ENCODE measurements around the gene FSD2.

Gene FSD2

GRCh38 chr15:82812994-82813393, 7.1 kb upstream of the FSD2 start:
- H3K4me3 ChIP-seq (ENCODE audit: low read depth, low read length), result no peak overlapping the region
- TF ChIP-seq CTCF (IDR thresholded peaks at IDR 0.05; ENCODE audit: borderline replicate concordance, insufficient read depth, low read depth, low read length), result no peak

GRCh38 chr15:82810890-82811426, 5.1 kb upstream of the FSD2 start:
- H3K4me3 ChIP-seq (ENCODE audit: low read depth, low read length), result peak overlapping the region; percentile 94
- TF ChIP-seq CTCF (IDR thresholded peaks at IDR 0.05; ENCODE audit: borderline replicate concordance, insufficient read depth, low read depth, low read length), result no peak

- no peak for TF ChIP-seq CTCF (IDR thresholded peaks at IDR 0.05; ENCODE audit: borderline replicate concordance, insufficient read depth, low read depth, low read length)
- H3K4me3 ChIP-seq (ENCODE audit: low read depth, low read length), result peak overlapping the region; percentile 94
Measured at GRCh38 chr15:82810061-82810889, 4.4 kb upstream of the FSD2 start.

GRCh38 chr15:82809308-82810060, 3.6 kb upstream of the FSD2 start, which contains the start of gene WHAMM:
TSS of gene WHAMM (plus strand) at chr15:82809628. CDS start at chr15:82809727, 99 bp downstream.
- peak within 1 kb of the TSS; percentile 94 for H3K4me3 ChIP-seq (ENCODE audit: low read depth, low read length)
- peak; percentile 29; the same call in 1 of the 2 replicates for TF ChIP-seq CTCF (IDR thresholded peaks at IDR 0.05; ENCODE audit: borderline replicate concordance, insufficient read depth, low read depth, low read length)

- no peak overlapping the region for H3K4me3 ChIP-seq (ENCODE audit: low read depth, low read length)
- no peak for TF ChIP-seq CTCF (IDR thresholded peaks at IDR 0.05; ENCODE audit: borderline replicate concordance, insufficient read depth, low read depth, low read length)
Measured at GRCh38 chr15:82808634-82809041, 2.8 kb upstream of the FSD2 start.

- TF ChIP-seq CTCF (IDR thresholded peaks at IDR 0.05; ENCODE audit: borderline replicate concordance, insufficient read depth, low read depth, low read length), result no peak
- no peak overlapping the region for H3K4me3 ChIP-seq (ENCODE audit: low read depth, low read length)
Measured at GRCh38 chr15:82807920-82808633, 2.2 kb upstream of the FSD2 start.
